ENCODE results near the gene TDG.

Gene TDG

DNA sequence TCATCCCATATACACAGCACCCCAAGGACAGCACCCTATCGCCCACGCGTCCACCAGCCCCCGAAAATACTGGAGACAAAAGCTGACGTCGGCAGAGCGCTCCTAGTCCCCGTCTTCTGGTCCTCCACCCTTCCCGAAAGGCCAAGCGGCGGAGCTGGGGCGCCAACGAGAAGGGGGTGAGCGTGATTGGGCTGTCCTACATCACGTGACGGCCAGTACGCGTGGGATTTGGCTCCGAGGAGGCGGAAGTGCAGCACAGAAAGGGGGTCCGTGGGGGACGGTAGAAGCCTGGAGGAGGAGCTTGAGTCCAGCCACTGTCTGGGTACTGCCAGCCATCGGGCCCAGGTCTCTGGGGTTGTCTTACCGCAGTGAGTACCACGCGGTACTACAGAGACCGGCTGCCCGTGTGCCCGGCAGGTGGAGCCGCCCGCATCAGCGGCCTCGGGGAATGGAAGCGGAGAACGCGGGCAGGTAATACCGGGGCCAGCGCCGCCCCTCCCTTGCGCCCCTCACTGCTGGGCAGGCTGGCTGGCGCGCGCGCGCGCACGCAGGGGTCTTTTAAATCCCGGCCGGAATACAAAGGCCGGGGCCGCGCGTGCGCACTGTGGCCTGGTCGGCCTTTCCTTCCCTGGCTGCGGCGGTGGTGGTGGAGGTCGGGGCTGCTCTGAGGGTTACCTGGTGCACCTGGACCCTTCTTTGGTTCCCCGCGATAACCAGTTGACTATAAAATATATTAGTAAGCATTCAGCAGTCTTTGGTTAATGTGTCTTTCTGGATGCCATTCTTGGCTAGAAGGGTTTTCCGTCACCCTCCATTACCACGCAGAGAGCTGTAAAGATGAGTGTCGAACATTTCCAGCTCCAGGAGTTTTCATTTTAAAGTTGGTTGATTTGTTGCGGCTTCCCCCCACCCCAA lies at the start of gene TDG:
Gene TDG, plus strand, starts transcription at position 283 of the 915 bp plus-strand sequence. Its CDS starts 166 bp downstream, at position 449.
- DNase-seq (ENCODE audit: low read depth, low spot score): peak; percentile 97

DNA sequence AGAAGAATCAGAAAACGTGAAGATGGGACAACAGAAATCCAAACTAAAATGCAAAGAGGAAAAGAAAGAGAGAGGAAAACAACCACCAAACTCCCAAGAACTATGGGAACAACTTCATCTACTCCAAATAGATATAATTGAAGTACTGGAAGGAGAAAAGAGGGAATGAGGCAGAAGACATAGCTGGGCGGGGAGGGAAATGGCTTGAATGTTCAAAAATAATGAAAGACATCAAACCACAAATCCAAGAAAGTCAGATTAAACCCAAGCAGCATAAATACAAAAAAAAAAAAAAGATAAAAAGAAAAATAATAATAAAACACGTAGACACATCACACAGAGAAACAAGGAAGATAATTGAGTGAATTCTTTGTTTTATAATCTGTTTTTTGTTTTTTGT lies 47.8 kb upstream of the TDG start:
- DNase-seq (ENCODE audit: low read depth, low spot score): no peak

DNA sequence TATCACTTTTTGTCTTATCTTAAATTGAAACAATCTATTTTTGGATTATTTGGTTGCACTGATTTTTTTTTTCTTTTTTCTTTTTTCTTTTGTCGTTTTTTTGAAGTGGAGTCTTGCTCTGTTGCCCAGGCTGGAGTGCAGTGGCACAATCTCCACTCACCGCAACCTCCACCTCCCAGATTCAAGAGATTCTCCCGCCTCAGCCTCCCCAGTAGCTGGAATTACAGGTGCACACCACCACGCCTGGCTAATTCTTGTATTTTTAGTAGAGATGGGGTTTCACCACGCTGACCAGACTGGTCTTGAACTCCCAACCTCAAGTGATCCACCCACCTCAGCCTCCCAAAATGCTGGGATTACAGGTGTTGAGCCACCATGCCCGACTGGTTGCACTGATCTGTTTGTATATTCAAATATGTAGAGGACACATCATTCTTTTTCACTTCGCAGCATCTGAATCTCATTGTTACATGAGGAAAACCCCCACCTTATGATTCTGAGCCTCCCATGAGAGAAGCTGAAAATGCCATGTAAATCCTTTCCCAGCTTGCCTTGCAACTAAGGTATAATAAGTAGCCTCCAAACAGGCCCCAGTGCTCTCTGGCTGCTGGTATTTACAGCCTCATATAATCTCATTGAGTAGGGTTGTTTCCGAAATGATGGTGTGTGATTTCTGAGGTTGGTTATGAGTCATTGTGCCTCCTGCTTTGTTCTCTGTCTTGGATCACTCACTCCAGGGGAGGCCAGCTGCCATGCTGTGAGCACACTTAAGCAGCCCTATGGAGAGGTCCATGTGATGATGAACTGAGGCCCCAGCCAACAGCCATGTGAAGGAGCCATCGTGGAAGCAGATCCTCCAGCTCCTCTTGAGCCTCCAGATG lies 40.7 kb upstream of the TDG start:
- peak; percentile 68 for DNase-seq (ENCODE audit: low read depth, low spot score)

DNA sequence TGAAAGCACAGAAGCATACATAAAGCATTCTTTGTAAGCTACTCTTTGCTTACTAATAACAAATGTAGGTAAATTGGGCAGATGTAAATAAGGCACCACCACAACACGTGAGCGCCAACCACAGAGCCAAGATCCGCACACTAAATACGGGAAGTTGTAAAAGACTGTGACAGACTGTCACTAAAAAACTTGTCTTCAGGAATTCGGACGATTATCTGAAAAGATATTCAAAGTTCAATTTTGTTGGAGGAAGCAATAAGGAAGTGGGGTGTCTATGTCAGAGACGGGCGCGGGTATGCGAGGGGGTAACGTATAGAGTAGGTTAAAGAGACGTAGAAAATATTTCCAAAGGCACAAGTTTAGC lies 37.0 kb upstream of the TDG start:
- DNase-seq (ENCODE audit: low read depth, low spot score): no peak

DNA sequence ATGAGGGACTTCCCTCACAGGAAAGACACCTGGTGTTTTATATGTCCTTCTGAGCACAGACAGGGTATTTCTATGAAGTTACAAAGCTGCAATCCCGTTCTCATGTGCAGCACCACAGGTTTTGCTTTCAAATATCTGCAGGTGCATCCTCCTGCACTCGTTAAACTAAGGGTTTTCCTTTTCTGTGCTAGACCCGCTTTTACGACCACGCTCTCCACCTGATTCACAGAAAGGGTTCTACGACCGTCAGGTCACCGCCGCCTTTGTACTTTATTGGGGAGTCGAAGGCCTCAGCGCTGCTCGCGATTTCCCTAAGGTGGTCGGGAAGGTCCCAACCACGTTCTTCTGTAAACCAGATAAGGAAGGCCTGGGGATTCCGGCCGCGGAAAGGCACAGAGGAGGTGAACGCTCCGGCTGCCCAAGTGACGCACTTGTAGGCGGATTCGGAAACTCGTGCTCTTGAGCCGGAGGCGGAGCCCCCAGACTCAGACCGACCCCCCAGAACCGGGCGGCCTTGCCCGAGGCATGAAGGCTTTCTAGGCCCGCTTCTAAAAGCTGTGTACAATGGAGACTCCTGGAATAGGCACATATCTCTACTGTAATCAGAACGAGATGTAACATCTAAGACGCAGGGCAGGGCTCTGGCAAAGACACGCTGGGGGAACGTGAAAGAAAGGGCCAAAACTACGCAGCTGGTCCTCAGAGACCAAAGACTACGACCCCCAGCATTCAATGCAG lies 36.5 kb upstream of the TDG start:
- peak; percentile 74 for DNase-seq (ENCODE audit: low read depth, low spot score)

DNA sequence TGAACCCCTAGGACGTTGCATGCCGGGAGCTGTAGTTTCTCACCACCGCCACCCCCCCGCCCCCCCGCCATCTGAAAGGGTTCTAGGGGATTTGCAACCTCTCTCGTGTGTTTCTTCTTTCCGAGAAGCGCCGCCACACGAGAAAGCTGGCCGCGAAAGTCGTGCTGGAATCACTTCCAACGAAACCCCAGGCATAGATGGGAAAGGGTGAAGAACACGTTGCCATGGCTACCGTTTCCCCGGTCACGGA lies 36.0 kb upstream of the TDG start:
- no peak for DNase-seq (ENCODE audit: low read depth, low spot score)

DNA sequence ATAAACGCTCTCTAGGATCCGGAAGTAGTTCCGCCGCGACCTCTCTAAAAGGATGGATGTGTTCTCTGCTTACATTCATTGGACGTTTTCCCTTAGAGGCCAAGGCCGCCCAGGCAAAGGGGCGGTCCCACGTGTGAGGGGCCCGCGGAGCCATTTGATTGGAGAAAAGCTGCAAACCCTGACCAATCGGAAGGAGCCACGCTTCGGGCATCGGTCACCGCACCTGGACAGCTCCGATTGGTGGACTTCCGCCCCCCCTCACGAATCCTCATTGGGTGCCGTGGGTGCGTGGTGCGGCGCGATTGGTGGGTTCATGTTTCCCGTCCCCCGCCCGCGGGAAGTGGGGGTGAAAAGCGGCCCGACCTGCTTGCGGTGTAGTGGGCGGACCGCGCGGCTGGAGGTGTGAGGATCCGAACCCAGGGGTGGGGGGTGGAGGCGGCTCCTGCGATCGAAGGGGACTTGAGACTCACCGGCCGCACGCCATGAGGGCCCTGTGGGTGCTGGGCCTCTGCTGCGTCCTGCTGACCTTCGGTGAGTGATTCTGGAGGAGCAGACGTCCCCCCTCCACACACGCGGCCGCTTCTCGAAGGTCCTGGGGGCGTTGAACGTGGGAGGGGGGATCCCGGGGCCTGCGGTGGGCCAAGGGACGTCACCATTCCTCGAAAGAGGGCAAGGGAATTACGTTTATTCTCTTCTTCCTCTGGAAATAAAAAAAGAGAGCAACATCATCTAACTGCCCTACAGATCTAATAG lies 35.5 kb upstream of the TDG start, which contains the start of gene HSP90B1:
Gene HSP90B1, plus strand, starts transcription at position 377 of the 753 bp plus-strand sequence. Its CDS starts 106 bp downstream, at position 483.
- DNase-seq (ENCODE audit: low read depth, low spot score): peak; percentile 99

DNA sequence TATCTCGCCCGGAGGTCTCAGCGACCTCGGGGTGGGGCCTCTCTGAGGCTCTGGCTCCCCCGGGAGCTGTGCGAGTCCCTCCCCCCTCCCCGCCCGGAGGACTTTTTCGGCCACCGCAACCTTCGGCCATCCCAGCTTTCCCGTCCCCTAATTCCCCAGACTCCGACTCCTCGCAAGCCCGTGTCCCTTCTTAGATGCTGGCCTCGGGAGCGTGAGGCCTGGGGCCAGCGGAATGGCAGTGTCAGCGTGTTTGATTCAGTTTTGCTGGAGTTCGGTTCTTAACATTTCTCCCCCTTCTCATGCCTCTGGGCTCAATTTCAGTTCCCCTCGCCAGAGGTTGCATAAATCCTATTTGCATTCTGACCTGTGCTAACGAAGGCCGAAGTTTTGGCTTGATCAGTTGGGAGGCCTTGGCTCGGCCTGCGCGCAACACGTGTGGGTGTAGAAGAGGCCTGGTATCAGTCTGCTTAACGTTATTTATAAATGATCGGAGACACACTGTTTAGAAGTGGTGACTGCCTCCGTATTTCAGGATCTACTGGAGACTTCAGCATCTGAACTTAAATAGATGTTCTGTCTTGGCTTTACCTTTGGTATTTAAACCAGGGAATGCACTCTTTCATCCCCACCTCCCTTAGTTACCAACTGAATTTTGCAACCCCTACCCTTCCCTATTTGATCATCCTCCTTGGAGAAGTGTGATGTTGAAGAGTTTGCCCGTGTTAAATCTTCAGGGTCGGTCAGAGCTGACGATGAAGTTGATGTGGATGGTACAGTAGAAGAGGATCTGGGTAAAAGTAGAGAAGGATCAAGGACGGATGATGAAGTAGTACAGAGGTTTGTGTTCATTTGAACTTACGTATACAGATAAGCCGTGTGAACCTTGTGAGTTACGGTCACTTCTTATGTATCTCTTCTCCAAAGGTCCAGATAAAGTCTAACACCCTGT lies 34.6 kb upstream of the TDG start:
- DNase-seq (ENCODE audit: low read depth, low spot score): no peak

DNA sequence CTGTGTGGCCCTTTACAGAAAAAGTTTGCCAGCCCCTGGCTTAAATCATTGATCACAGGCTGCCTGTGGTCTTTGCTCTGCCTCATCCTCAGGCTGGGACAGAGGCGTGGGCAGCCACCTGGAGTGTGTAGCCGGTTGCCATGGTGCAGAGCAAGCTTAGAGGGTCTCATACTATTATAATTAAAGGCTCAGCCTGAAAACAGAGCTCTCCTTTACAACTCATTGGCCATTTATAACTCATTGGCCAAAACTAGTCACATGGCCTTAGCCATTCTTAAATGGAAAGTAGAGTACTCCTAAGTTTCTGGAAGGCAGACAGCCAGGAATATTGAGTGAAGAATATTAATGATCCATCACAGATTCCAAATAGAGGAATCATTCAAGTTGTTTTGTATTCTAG lies 32.4 kb upstream of the TDG start:
- no peak for DNase-seq (ENCODE audit: low read depth, low spot score)

DNA sequence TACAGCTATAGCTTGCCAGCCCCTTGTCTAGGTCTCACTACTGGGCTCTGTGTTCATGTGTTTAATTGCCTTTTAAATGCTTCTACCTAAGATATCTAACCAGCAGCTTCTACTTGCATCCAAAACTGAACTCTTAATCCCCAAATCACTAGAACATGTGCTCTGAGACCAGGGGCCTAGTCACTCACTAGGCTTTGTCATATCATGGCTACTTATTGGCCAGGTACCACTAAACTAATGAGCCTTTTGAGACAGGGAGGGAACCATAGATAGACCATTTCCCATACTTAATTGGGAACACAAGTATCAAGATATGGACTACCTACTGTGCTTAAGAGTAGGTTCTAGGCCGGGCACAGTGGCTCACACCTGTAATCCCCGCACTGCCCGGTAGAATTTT lies 29.0 kb upstream of the TDG start:
- DNase-seq (ENCODE audit: low read depth, low spot score): no peak

DNA sequence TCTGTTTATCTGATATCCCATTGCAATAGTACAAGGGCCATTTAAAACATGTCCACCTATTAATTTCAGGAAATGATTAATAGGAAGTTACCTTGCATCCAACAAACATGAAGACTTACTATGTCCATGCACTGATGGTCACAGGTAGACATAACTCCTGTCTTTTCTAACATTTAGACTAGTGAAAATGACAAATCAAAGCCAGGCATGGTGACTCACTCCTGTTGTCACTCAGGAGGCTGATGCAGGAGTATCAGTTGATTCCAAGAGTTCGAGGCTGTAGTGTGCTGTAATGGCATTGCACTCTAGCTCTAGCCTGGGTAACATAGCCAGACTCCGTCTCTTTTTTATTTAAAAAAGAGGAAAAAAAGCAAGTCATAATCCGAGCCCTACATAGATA lies 20.7 kb upstream of the TDG start:
- DNase-seq (ENCODE audit: low read depth, low spot score): no peak

DNA sequence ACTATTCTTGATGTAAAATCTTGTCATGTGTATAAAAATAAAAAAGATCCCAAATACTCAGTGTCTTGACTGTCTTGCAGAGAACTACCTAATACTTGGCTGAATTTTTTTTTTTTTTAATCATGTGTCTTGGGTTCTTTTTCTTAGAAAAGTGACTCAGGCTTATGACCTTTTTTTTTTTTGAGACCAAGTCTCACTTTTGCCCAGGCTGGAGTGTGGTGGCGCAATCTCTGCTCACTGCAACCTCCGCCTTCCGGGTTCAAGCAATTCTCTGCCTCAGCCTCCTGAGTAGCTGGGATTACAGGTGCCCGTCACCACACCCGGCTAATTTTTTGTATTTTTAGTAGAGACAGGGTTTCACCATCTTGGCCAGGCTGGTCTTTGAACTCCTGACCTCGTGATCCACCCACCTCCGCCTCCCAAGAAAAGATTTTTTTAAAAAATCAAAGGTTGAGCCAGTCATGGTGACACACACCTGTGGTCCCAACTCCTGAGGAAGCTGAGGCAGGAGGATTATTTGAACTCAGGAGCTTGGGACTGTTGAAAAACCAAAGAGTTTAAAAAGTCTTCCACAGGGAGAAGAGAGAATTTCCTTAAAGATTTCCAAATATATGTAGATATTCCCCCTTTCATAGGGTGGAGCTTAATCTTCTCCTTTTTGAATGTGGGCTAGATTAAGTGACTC lies 17.7 kb upstream of the TDG start:
- DNase-seq (ENCODE audit: low read depth, low spot score): no peak

DNA sequence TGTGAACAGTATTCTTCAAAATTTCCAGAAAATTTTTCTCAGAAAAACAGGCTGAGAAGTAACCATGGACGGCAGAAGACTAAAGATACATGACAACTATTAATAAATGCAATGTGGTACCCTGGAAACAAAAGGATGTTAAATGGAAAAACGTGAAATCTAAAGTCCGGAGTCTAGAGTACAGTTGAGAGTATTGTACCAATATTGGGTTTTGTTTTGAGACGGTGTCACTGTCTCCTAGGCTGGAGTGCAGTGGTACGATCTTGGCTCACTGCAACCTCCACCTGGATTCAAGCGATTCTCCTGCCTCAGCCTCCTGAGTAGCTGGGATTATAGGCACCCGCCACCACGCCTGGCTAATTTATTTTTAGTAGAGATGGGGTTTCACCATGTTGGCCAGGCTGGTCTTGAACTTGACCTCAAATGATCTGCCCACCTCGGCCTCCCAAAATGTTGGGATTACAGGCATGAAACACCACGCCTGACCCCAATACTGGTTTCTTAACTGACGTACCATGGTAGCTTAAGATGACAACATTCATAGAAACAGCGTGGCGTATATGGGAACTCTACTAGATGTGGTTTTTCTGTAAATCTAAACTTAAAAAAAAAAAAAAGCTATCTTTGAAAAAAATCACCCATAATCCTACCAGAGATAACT lies 16.8 kb upstream of the TDG start:
- no peak for DNase-seq (ENCODE audit: low read depth, low spot score)

DNA sequence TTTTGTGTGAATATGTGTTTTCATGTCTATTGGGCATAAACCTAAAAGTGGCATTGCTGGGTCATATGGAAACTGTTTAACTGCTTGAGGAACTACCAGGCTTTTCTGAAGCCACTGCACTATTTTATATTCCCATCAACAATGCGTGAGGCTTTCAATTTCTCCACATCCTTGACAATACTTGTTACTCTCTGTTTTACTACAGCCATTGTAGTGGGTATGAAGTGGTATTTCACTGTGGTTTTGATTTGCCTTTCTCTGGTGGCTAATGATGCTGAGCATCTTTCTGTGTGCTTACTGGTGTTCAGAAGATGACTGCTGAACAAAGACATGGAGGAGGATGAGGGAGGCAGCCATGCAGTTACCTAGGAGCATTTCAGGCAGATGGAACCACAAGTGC lies 13.2 kb upstream of the TDG start:
- DNase-seq (ENCODE audit: low read depth, low spot score): no peak

DNA sequence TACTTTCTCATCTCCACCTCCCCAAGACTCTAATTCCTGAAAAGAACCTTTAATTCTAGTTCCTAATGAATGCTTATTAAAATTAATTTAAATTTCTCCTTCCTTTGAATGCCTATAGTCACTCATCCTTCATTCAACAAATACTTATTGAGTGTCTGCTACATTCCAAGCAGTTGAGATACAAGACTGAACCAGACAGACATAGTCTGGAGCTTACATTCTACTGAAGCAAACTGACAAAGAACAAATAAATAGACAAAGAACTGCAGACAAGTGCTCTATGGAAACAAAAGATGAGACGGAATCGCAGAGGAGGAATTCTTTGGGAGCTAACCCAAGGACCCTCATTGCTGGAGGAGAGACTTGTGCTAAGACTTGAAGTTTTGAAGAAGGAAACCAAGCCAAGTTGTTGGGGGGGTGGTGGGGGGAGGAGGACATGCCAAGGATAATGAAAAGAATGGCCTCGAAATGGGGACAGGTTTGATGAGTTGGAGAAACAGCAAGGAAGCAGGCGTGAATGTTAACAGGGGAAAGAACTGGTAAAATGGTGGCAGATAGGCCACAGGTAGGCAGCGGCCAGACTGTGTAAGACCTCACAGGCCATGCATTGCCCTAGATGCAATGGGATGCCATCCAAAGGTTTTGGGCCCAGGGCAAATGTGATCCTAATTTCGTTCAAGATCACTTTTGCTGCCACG lies 9.7 kb upstream of the TDG start:
- no peak for DNase-seq (ENCODE audit: low read depth, low spot score)

DNA sequence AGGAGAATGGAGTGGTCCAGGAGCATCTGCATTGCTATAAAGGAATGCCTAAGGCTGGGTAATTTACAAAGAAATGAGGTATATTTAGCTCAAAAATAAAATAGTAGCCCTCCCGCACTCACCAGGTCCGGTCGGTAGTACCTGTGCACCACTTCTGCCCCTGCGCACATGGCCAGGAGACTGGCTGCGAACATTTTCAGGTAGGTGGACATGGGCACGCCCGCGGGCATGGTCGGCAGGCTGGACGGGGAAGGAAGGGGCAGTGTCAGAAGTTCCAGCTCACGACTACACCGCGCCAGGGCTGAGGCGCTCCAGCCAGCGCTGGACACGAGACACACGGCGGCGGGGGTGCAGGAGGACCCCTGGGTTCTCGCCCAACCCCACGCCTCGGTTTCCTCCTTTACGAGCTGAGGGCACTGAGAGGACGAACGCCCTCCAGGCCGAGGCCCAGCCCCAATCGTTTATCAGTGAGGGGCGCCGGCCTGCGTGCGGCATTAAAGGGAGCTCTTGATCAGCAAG lies 9.1 kb upstream of the TDG start:
- DNase-seq (ENCODE audit: low read depth, low spot score): no peak

DNA sequence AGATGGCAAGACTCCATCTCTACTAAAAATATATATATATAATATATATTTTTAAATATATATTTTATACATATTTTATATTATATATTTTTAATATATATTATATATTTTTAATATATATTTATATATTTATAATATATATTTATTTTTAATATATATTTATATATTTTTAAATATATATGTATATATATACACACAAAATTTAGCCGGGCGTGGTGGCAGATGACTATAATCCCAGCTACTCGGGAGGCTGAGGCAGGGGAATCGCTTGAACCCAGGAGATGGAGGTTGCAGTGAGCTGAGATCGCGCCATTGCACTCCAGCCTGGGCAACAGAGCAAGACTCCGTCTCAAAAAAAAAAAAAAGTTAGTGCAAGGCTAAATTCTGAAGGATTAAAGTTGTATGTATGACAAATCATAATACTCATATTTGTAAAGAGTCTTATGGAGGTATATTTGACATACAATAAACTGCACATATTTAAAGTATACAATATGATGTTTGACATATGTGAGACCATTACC lies 7.7 kb upstream of the TDG start:
- DNase-seq (ENCODE audit: low read depth, low spot score): no peak

DNA sequence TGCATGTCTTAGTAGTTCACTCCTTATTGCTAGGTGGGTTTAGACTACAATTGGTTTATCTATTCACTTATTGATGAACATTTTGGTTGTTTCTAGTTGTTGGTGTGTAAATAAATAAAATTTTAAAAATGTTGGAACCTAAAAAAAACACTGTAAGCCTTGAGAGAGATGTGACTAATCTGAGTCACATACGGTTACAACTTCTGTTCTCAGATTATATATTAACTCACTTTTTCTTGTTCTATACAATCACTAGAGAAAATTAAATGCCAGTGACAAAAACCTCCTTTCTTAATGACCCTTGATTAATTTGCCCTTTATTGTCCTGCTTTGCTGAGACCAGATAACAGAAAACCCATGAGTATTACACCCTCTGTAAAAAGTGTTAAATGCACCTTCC lies 7.1 kb upstream of the TDG start:
- no peak for DNase-seq (ENCODE audit: low read depth, low spot score)
